Measurements from ENCODE around the gene OGA. TPM values are rescaled to one million over a fixed set of nuclear protein-coding genes. Genes with fewer than 3 reads are reported as not detected.

The OGA gene
- total and polyA plus RNA-seq, 2 of the 8 experiments (the other 6 are each of a cell fraction or from before 2014, with no cell fraction given), result 31.2 to 107 TPM

GRCh38 chr10:101748496-101748895 lies 69.7 kb downstream of the OGA start (continued):
- TF ChIP-seq E2F6 (IDR thresholded peaks at IDR 0.05) (no peak), BCL11A (IDR thresholded peaks at IDR 0.05; ENCODE audit: low read depth in 2 of 2, low read length in 2 of 2) (no peak), JUND (IDR thresholded peaks at IDR 0.05; ENCODE audit: low read length) (no peak), JUN (IDR thresholded peaks at IDR 0.05; ENCODE audit: low read depth, low read length) (no peak), MAFK (IDR thresholded peaks at IDR 0.05; ENCODE audit: low read depth, low read length) (no peak), CHD7 (IDR thresholded peaks at IDR 0.05; ENCODE audit: insufficient replicate concordance, low read length) (no peak)

Measured in H1 (cell line).